HEK293 (cell line): Measurements from ENCODE around the gene CNTNAP5.

Experiments
- TCF7L2 ChIP-seq: IDR thresholded peaks from 2 replicates; pipeline ENCODE4 v1.6.1; 2011; ENCODE audit warnings: low read depth, mild to moderate bottlenecking, inconsistent platforms, low read length, moderate library complexity, borderline replicate concordance
- YY1 ChIP-seq: fragments of 450-650 bp; formaldehyde crosslinking; IDR thresholded peaks from 2 replicates; pipeline ENCODE4 v1.5.1; 2018; ENCODE audit warnings: missing biosample characterization, missing genetic modification characterization
- ZEB2 ChIP-seq: fragments of 450-650 bp; formaldehyde crosslinking; IDR thresholded peaks from 2 replicates; pipeline ENCODE4 v1.5.1; 2016; ENCODE audit warnings: missing biosample characterization, missing genetic modification characterization
- ZNF274 ChIP-seq, 2 experiments: fragments of 200-500 bp in 1 of 2; fragments of 450-650 bp in 1 of 2; sonication (Bioruptor generic) in 1 of 2; formaldehyde crosslinking in 1 of 2; IDR thresholded peaks; 2 replicates each; pipeline versions ENCODE4 v1.5.1 to v1.6.1; 2014 to 2016; ENCODE audit warnings: borderline replicate concordance in 1 of 2, inconsistent platforms in 1 of 2, low read length in 1 of 2, missing biosample characterization in 1 of 2, missing genetic modification characterization in 1 of 2
- ZNF600 ChIP-seq: fragments of 450-650 bp; formaldehyde crosslinking; IDR thresholded peaks from 2 replicates; pipeline ENCODE4 v1.5.1; 2016; ENCODE audit warnings: missing biosample characterization, missing genetic modification characterization
- ZNF629 ChIP-seq: fragments of 450-650 bp; formaldehyde crosslinking; IDR thresholded peaks from 2 replicates; pipeline ENCODE4 v1.5.1; 2017; ENCODE audit warnings: missing biosample characterization, missing genetic modification characterization
- TF ChIP-seq, protein P1 (sequence below): fragments of 450-650 bp; formaldehyde crosslinking; IDR thresholded peaks from 2 replicates; pipeline ENCODE4 v1.5.1; 2016; ENCODE audit warnings: missing biosample characterization, missing genetic modification characterization
- TF ChIP-seq, protein P2 (sequence below): fragments of 450-650 bp; formaldehyde crosslinking; IDR thresholded peaks from 2 replicates; pipeline ENCODE4 v1.5.1; 2016; ENCODE audit warnings: missing biosample characterization, missing genetic modification characterization
- TF ChIP-seq, protein P3 (sequence below): fragments of 450-650 bp; formaldehyde crosslinking; IDR thresholded peaks from 2 replicates; pipeline ENCODE4 v1.5.1; 2016; ENCODE audit warnings: missing biosample characterization, missing genetic modification characterization, low read depth

DNA sequence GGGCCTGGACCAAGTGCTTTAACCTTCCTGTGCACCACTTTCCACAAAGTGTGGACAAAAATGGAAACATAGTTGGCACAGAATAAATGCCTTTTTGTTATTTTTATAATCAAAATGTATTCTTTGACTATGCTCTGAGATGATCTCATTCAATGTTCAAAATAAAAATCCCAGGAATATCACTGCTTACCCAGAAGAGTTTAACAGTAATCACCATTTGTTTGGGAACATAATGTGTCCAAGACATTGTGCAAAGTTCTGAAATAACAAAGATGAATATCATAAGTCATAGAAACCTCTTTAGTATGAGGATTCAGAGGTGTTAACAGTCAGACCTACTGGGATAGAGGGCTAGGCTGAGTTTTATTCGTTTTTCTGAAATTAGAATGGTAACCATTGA lies 668.1 kb downstream of the CNTNAP5 start:
- TF ChIP-seq TCF7L2, result no peak
- no peak for TF ChIP-seq ZNF629 (tag by site-specific recombination)
- TF ChIP-seq, protein P1, sequence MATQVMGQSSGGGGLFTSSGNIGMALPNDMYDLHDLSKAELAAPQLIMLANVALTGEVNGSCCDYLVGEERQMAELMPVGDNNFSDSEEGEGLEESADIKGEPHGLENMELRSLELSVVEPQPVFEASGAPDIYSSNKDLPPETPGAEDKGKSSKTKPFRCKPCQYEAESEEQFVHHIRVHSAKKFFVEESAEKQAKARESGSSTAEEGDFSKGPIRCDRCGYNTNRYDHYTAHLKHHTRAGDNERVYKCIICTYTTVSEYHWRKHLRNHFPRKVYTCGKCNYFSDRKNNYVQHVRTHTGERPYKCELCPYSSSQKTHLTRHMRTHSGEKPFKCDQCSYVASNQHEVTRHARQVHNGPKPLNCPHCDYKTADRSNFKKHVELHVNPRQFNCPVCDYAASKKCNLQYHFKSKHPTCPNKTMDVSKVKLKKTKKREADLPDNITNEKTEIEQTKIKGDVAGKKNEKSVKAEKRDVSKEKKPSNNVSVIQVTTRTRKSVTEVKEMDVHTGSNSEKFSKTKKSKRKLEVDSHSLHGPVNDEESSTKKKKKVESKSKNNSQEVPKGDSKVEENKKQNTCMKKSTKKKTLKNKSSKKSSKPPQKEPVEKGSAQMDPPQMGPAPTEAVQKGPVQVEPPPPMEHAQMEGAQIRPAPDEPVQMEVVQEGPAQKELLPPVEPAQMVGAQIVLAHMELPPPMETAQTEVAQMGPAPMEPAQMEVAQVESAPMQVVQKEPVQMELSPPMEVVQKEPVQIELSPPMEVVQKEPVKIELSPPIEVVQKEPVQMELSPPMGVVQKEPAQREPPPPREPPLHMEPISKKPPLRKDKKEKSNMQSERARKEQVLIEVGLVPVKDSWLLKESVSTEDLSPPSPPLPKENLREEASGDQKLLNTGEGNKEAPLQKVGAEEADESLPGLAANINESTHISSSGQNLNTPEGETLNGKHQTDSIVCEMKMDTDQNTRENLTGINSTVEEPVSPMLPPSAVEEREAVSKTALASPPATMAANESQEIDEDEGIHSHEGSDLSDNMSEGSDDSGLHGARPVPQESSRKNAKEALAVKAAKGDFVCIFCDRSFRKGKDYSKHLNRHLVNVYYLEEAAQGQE (tag by site-specific recombination), result no peak
- no peak for TF ChIP-seq YY1 (tag by site-specific recombination)
- TF ChIP-seq ZEB2 (tag by site-specific recombination), result no peak
- TF ChIP-seq, protein P2, sequence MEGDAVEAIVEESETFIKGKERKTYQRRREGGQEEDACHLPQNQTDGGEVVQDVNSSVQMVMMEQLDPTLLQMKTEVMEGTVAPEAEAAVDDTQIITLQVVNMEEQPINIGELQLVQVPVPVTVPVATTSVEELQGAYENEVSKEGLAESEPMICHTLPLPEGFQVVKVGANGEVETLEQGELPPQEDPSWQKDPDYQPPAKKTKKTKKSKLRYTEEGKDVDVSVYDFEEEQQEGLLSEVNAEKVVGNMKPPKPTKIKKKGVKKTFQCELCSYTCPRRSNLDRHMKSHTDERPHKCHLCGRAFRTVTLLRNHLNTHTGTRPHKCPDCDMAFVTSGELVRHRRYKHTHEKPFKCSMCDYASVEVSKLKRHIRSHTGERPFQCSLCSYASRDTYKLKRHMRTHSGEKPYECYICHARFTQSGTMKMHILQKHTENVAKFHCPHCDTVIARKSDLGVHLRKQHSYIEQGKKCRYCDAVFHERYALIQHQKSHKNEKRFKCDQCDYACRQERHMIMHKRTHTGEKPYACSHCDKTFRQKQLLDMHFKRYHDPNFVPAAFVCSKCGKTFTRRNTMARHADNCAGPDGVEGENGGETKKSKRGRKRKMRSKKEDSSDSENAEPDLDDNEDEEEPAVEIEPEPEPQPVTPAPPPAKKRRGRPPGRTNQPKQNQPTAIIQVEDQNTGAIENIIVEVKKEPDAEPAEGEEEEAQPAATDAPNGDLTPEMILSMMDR (tag by site-specific recombination), result no peak
- no peak for TF ChIP-seq ZNF274 (IDR thresholded peaks at IDR 0.05; ENCODE audit: low read length)
- no peak for TF ChIP-seq ZNF274 (tag by site-specific recombination; IDR thresholded peaks at IDR 0.05; ENCODE audit: borderline replicate concordance)
- TF ChIP-seq ZNF600 (tag by site-specific recombination), result no peak
- TF ChIP-seq, protein P3, sequence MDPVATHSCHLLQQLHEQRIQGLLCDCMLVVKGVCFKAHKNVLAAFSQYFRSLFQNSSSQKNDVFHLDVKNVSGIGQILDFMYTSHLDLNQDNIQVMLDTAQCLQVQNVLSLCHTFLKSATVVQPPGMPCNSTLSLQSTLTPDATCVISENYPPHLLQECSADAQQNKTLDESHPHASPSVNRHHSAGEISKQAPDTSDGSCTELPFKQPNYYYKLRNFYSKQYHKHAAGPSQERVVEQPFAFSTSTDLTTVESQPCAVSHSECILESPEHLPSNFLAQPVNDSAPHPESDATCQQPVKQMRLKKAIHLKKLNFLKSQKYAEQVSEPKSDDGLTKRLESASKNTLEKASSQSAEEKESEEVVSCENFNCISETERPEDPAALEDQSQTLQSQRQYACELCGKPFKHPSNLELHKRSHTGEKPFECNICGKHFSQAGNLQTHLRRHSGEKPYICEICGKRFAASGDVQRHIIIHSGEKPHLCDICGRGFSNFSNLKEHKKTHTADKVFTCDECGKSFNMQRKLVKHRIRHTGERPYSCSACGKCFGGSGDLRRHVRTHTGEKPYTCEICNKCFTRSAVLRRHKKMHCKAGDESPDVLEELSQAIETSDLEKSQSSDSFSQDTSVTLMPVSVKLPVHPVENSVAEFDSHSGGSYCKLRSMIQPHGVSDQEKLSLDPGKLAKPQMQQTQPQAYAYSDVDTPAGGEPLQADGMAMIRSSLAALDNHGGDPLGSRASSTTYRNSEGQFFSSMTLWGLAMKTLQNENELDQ (tag by site-specific recombination), result no peak
